ACC112 (cell line): ENCODE results near the gene ELP5.

Experiments
- H2AFZ ChIP-seq: fragments of 200-600 bp; sonication (generic); one replicate; pipeline ENCODE4 v1.6.0; 2017; ENCODE audit warnings: antibody characterized with exemption, low read length; ENCODE audit not compliant: unreplicated experiment
- H3K27ac ChIP-seq: fragments of 200-600 bp; sonication (generic); 2 replicates; pipeline ENCODE4 v1.5.1; 2014; ENCODE audit warnings: low read depth, mild to moderate bottlenecking, antibody characterized with exemption, low read length, moderate library complexity
- H3K27me3 ChIP-seq: fragments of 200-600 bp; sonication (generic); 2 replicates; pipeline ENCODE4 v1.6.1; 2014; ENCODE audit warnings: mild to moderate bottlenecking, antibody characterized with exemption, low read length, moderate library complexity, mixed read lengths; ENCODE audit not compliant: insufficient read depth
- H3K36me3 ChIP-seq: fragments of 200-600 bp; sonication (generic); 2 replicates; pipeline ENCODE4 v1.6.1; 2016; ENCODE audit warnings: mild to moderate bottlenecking, antibody characterized with exemption, low read length, moderate library complexity, mixed read lengths; ENCODE audit not compliant: insufficient read depth
- H3K4me1 ChIP-seq: fragments of 200-600 bp; sonication (generic); one replicate; pipeline ENCODE4 v1.6.1; 2016; ENCODE audit warnings: low read length, mixed read lengths; ENCODE audit not compliant: insufficient read depth, unreplicated experiment, control insufficient read depth
- H3K4me3 ChIP-seq: fragments of 200-600 bp; sonication (generic); 2 replicates; pipeline ENCODE4 v1.5.1; 2014; ENCODE audit warnings: mild to moderate bottlenecking, low read depth, low read length
- H3K79me2 ChIP-seq: fragments of 200-600 bp; sonication (generic); one replicate; pipeline ENCODE4 v1.6.0; 2016; ENCODE audit warnings: low read length; ENCODE audit not compliant: control insufficient read depth, unreplicated experiment, insufficient read depth

The ELP5 gene

DNA sequence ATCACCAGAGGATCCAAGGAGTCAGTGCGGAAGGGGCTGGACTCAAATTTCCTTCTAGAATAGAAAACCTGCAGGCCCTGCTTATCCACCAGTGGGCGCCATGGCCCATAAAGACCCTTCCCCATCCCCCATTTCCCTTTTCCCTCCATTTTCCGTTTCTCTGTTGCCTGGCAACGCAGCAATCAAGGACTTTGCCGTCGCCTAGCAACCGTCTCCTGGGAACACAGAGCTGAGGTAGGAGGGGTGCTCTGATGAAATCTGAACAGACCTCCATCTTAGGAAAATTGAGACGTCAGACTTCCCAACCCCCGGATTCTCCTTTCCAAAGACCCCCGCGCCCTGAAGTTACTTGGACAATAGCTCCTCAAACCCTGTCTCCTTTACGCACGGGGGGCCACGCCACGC, 38.1 kb upstream of the ELP5 start:
- Histone ChIP-seq H2AFZ (no peak overlapping the region), H3K4me3 (peak overlapping the region; percentile 73), H3K79me2 (peaks cover 58% of the 10 kb centered on the region), H3K27me3 (no peaks in the 10 kb centered on the region), H3K4me1 (peaks cover 34% of the 10 kb centered on the region), H3K36me3 (no peaks in the 10 kb centered on the region), H3K27ac (peak overlapping the region; percentile 87)

DNA sequence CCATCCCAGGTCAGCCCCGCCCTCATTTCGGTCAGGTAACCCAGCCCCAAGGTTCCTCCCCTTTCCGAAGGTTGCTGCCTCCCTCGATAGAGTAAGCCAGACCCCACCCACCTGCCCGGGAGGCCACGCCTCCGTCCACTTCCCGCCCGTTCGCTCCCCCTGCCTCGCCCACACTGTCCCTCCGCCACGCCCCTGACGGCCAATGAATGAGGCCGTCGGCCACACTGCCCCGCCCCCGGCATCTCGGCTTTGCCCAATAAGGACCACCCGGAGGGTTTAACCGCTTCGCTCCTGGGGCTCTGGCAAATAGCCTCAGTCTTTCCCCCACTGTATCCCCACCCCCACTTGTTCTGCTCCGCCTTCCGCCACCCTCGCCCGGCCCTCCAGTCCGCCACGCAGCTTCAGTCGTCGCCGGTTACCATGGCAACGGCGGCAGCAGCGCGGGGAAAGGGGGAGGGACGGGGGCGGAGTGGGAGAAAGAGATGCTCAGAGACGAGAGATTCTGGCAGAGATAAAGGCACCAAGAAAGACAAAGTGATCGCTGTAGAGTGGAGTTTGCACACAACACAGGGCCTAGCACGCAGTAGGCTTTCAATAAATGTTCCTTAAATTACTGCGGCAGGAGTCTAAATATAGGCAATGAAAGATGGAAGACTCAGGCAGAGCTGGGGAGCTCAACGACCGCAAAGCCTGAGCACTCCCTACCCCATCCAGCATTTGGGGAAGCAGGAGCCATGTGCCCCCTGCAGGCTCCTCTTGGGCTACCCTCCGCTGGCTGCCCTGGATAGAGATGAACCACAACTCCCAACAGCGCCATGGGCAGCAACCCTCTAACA, 37.5 kb upstream of the ELP5 start:
- Histone ChIP-seq H3K27me3 (no peaks in the 10 kb centered on the region), H3K4me3 (peak overlapping the region; percentile 73), H3K36me3 (no peaks in the 10 kb centered on the region), H2AFZ (no peak overlapping the region), H3K79me2 (peaks cover 54% of the 10 kb centered on the region), H3K4me1 (peaks cover 40% of the 10 kb centered on the region), H3K27ac (peak overlapping the region; percentile 87)

DNA sequence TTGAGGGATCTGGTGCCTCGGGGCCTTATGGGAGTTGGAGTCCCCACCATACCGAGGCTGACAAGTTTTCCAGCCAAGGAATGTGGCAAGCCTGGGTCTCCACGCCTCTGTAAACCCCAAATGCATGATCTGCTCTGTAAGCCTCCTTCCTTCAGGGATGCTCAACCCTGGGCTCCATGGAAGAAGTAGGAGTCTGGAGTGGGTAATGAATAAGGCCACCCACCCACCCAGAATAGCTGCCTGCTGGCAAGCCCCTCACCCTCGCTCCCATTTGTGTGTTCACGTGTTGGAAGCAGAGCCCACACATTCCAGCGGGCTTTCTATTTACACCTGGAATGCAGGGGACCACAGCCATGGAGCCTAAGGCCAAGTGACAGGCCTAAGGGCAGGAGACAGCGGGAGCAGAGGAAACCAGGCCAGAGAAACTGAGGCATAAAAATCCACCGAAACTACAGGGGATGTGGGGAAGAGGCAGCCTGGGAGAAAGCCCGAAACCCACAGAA, 36.8 kb upstream of the ELP5 start:
- no peaks in the 10 kb centered on the region for H3K36me3 ChIP-seq
- peak overlapping the region; percentile 73 for H3K4me3 ChIP-seq
- no peaks in the 10 kb centered on the region for H3K27me3 ChIP-seq
- H3K4me1 ChIP-seq, result peaks cover 40% of the 10 kb centered on the region
- H3K79me2 ChIP-seq, result peaks cover 50% of the 10 kb centered on the region
- peak overlapping the region; percentile 87 for H3K27ac ChIP-seq
- no peak overlapping the region for H2AFZ ChIP-seq

DNA sequence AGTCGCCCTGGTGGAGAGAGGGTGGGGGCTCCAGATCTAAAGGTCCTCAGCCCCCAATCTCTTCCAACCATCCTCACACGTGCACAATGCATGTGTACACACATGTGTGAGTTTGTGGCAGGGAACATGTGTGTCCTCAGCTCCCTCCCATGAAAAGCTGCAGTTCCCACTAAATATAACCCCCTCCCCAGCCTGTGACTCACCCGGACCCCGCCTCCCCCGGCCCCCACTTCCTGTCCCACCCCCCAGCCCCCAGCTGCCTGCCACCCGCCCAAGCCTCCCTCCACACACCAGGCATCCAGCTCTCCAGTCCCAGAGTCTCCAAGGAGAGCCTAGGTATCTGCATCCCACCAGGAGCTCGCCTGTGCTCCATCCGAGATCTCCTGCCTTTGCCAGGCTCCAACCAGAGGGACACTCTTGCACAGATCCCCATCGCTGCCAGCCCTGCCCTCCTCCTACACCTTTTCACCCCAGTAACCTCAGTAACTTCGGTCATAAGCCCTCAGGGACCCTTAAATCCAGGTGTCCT, 36.3 kb upstream of the ELP5 start:
- peaks cover 44% of the 10 kb centered on the region for H3K4me1 ChIP-seq
- H3K36me3 ChIP-seq, result no peaks in the 10 kb centered on the region
- no peak overlapping the region for H2AFZ ChIP-seq
- H3K79me2 ChIP-seq, result peaks cover 50% of the 10 kb centered on the region
- H3K27ac ChIP-seq, result peak overlapping the region; percentile 87
- H3K27me3 ChIP-seq, result no peaks in the 10 kb centered on the region
- peak overlapping the region; percentile 91 for H3K4me3 ChIP-seq

DNA sequence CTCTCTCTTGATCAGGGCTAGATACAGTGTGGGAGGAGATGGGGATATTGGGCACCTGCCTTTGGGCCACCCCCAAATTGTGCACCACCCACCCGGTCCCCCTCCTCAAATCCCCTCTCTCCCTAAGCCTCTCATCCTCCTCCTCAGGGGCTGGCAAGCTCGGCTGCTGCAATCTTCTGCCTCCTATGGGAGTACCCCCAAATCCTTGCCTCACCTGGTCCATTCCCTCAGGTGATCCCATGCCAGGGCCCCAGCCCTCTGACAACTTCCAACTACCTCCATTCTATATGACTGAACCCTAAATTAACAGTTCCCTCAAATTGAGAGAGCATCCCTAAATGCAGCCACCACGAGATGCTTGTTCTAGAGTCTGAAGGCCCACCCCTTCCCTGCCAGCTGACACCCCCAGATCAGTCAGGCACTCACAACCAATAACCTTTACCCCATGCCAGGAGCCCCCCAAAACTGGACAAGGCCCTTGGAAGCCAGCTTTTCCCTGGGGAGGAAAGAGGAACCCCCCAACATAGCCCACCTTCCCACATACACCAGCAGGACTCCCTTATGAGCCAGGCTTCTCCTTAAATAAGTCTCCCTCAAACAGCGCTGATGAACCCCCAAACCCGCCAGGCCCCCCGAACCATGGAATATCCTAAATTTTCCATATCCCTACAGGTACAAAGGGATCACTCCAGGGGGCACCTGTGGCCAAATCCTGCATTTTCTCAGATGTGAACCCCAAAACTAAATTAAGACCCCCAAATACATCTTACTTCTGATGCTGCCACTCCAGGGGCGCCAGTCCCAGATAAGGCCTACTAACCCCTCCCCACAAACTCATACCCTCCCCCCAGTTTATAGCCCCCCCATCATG, 35.5 kb upstream of the ELP5 start:
- Histone ChIP-seq H3K27ac (peak overlapping the region; percentile 11; the same call in 1 of the 2 replicates), H2AFZ (no peak overlapping the region), H3K27me3 (no peaks in the 10 kb centered on the region), H3K79me2 (peaks cover 48% of the 10 kb centered on the region), H3K4me1 (peaks cover 52% of the 10 kb centered on the region), H3K4me3 (peak overlapping the region; percentile 91), H3K36me3 (no peaks in the 10 kb centered on the region)

DNA sequence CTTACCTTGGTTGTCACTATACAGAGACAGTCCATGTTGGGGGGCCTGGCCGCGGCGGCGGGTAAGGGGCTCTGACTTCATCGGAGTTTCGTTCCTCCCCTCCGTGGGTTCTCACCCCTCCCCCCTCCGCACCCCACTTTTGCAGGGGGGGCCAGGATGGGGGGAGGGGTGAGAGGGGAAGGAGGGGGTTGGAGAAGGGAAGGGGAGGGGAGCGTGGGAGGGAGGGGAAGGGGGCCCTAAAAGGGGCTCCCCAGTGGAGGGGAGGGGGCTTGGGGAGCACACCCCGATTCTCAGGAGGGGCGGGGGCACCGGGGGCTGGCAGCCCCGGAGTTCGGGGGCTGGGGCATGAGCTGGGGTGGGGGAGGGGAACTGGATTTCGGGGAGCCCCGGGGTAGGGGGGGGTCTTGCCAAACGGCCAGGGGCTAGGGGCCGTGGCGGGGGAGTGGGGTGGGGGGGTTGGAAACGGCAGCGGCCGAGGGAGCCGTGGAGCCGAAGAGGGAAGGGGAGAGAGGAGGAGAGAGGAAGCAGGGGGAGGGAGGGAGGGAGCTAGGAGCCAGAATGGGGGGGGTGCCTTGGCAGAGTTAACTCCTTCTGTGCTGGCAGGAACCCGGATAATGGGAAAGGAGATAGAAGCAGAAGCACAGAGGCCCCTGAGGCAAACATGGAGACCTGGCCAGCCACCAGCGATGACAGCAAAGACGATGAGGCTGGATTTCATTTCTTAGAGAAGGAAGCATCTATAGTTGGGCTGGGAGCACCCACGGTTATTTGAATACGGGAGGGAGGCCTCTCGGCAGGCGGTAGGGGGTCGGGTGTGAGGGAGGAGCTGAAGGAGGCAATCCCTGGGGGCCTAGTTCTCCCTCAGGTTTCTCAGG, 34.7 kb upstream of the ELP5 start:
- Histone ChIP-seq H3K36me3 (no peaks in the 10 kb centered on the region), H3K27ac (peak overlapping the region; percentile 16), H3K4me1 (peaks cover 54% of the 10 kb centered on the region), H3K27me3 (no peaks in the 10 kb centered on the region), H3K79me2 (peaks cover 46% of the 10 kb centered on the region), H3K4me3 (peak overlapping the region; percentile 91), H2AFZ (peak overlapping the region; percentile 80)

DNA sequence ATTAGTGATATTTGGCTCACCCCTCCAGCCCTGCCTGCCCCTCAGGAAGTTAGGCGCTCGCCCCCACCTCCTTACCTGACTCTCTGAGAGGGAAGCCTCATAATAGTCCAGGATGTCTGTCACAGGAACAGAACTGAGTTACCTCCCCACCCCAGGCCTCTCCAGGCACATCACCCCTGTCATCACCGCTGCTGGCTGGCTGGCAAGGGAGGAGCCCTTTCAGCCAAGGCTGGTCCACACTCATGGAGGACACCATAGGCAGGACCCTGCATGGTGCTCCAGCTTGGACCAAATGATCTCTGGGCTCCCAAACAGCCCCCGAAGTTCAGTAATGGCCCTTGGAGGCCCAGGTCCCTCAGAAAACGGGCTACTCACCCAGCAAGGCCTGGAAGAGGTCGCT, 33.8 kb upstream of the ELP5 start:
- Histone ChIP-seq H3K27me3 (no peaks in the 10 kb centered on the region), H3K4me3 (peak overlapping the region; percentile 91), H3K79me2 (peaks cover 40% of the 10 kb centered on the region), H3K27ac (peak overlapping the region; percentile 16; the same call in 1 of the 2 replicates), H3K4me1 (peaks cover 54% of the 10 kb centered on the region), H2AFZ (peak overlapping the region; percentile 80), H3K36me3 (no peaks in the 10 kb centered on the region)

DNA sequence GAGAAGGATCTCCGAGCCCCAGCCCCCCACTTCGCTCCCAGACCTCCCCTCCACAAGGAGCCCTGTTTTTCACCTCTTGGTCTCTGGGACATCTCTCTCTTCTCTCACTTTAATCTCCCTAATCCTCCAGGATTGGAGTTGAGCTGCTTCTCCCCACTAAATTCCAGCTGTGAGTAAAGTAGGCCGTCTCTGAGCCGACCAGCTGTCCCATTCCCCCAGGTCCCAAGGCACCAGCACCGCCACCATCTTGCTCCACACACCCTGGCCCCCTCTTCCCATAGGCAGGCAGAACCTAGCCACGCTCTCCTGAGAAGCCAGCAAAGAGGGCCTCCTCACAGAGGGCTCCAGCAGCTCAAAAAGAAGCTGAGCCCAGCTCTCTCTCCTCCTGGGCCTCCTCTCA, 33.3 kb upstream of the ELP5 start:
- Histone ChIP-seq H3K27me3 (no peaks in the 10 kb centered on the region), H3K36me3 (no peaks in the 10 kb centered on the region), H3K79me2 (peaks cover 35% of the 10 kb centered on the region), H3K27ac (peak overlapping the region; percentile 37; the same call in 1 of the 2 replicates), H3K4me1 (peaks cover 49% of the 10 kb centered on the region), H2AFZ (no peak overlapping the region), H3K4me3 (no peak overlapping the region)

DNA sequence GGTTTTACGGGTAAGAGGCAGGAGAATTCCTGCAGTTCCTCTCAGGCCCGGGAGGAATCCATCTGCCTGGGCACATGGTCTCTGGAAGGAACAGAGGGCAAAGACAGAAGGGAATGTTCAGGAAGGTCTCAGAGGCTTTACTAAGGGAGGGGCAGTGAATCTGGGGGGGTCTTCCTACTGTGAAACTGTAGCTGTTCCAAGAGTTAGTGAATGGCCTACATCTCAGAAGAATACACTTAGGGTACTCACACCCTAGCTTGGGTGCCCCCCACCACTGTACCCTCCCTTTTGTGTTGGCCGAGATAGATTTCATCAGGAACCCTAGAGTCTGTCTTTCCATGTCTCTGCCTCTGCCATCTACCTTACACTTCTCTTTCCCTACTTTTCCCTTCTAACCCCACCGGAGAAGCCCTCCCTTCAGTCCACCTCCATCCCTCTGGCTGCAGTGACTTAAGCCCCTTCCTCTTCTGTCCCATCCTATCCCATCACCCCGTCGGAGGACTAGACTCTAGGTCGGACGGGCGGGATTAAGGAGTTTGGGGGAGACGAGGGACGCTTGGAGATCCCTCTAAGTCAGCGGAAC, 32.7 kb upstream of the ELP5 start:
- Histone ChIP-seq H3K4me1 (peaks cover 44% of the 10 kb centered on the region), H3K27ac (peak overlapping the region; percentile 37), H2AFZ (no peak overlapping the region)

More for the DNA sequence above, 32.7 kb upstream of the ELP5 start:
- no peaks in the 10 kb centered on the region for H3K27me3 ChIP-seq
- H3K36me3 ChIP-seq, result no peaks in the 10 kb centered on the region
- H3K4me3 ChIP-seq, result peak overlapping the region; percentile 85
- peaks cover 33% of the 10 kb centered on the region for H3K79me2 ChIP-seq
